SU-DHL-6 (cell line): Measurements from ENCODE around the gene SLC5A6.

ENCODE experiments used
- EZH2phosphoT487 ChIP-seq: fragments of 200-600 bp; sonication (generic), shearing (Covaris generic); conservative IDR thresholded peaks from 2 replicates; pipeline ENCODE4 v1.6.1; 2018; ENCODE audit warnings: mild to moderate bottlenecking, antibody characterized with exemption, low read length, moderate library complexity, mixed read lengths
- TF ChIP-seq, protein P1 (sequence below): fragments of 200-600 bp; sonication (generic); IDR thresholded peaks from one replicate; pipeline ENCODE4 v1.5.1; 2017; ENCODE audit warnings: antibody characterized with exemption, mild to moderate bottlenecking, low read length, moderate library complexity; ENCODE audit not compliant: insufficient read depth, poor library complexity, severe bottlenecking

DNA sequence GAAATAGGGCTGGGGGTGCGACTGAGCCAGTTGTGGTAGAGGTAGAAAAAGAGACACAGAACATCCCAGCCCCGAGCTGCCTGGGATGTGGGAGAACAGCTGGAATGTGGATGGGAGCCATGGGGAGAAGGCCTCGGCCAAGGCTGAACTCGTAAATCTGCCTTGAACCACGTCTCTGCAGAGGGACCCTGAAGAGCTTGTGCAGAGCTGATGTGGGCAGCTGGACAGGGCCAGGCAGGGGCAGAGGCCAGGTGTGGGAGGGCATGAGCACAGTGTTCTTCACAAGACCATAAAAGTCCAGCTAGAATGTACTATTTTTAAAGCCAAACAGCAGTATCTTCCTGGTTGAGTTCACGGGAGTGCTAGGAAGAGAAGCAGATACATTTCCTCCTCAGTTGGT lies 57.6 kb downstream of the SLC5A6 start:
- TF ChIP-seq, protein P1, sequence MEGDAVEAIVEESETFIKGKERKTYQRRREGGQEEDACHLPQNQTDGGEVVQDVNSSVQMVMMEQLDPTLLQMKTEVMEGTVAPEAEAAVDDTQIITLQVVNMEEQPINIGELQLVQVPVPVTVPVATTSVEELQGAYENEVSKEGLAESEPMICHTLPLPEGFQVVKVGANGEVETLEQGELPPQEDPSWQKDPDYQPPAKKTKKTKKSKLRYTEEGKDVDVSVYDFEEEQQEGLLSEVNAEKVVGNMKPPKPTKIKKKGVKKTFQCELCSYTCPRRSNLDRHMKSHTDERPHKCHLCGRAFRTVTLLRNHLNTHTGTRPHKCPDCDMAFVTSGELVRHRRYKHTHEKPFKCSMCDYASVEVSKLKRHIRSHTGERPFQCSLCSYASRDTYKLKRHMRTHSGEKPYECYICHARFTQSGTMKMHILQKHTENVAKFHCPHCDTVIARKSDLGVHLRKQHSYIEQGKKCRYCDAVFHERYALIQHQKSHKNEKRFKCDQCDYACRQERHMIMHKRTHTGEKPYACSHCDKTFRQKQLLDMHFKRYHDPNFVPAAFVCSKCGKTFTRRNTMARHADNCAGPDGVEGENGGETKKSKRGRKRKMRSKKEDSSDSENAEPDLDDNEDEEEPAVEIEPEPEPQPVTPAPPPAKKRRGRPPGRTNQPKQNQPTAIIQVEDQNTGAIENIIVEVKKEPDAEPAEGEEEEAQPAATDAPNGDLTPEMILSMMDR, result no peak
- no peak for TF ChIP-seq EZH2phosphoT487
